Esophagus squamous epithelium (tissue), 4 donors: ENCODE data around the gene KCNJ11.

ENCODE experiments used
- CTCF ChIP-seq, 6 experiments: fragments of 450-650 bp in 4 of 6; fragments of 200-600 bp in 2 of 6; sonication (generic) in 2 of 6; IDR thresholded peaks; one replicate each; pipeline ENCODE4 v1.5.1; 2016 to 2019; ENCODE audit warnings: antibody characterized with exemption in 6 of 6, mild to moderate bottlenecking in 4 of 6, moderate library complexity in 4 of 6
- POLR2A ChIP-seq, 4 donors: fragments of 450-650 bp; IDR thresholded peaks; one replicate each; pipeline ENCODE4 v1.6.1; 2017; ENCODE audit warnings: antibody characterized with exemption in 4 of 4, mild to moderate bottlenecking in 4 of 4, moderate library complexity in 3 of 4

GRCh38 chr11:17385926-17386325, 2.5 kb downstream of the KCNJ11 start:
- no peak for TF ChIP-seq POLR2A (IDR thresholded peaks at IDR 0.05)
- no peak for TF ChIP-seq CTCF (IDR thresholded peaks at IDR 0.05)
